Astrocyte of the spinal cord (primary cell): Measurements from ENCODE around the gene SCN2B.

Experiments used
- DNase-seq: peaks from one replicate; pipeline ENCODE4 v3.0.0; 2011; ENCODE audit warnings: low read depth, low spot score
- H3K4me3 ChIP-seq: 2 replicates; pipeline ENCODE4 v1.5.1; 2011; ENCODE audit warnings: low read depth, mild to moderate bottlenecking, low read length, moderate library complexity
- in situ Hi-C: cut with HindIII; loops from 2 replicates; pipeline ENCODE4 v1.10.0; 2017; ENCODE audit warnings: low sequenced_read_pairs
- TF ChIP-seq, protein P1 (sequence below): IDR thresholded peaks from 2 replicates; pipeline ENCODE4 v1.5.1; 2012; ENCODE audit warnings: low read depth, mild to moderate bottlenecking, low read length, inconsistent platforms

SCN2B gene

GRCh38 chr11:118164885-118165284, 11.6 kb downstream of the SCN2B start:
- TF ChIP-seq, protein P1, sequence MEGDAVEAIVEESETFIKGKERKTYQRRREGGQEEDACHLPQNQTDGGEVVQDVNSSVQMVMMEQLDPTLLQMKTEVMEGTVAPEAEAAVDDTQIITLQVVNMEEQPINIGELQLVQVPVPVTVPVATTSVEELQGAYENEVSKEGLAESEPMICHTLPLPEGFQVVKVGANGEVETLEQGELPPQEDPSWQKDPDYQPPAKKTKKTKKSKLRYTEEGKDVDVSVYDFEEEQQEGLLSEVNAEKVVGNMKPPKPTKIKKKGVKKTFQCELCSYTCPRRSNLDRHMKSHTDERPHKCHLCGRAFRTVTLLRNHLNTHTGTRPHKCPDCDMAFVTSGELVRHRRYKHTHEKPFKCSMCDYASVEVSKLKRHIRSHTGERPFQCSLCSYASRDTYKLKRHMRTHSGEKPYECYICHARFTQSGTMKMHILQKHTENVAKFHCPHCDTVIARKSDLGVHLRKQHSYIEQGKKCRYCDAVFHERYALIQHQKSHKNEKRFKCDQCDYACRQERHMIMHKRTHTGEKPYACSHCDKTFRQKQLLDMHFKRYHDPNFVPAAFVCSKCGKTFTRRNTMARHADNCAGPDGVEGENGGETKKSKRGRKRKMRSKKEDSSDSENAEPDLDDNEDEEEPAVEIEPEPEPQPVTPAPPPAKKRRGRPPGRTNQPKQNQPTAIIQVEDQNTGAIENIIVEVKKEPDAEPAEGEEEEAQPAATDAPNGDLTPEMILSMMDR: no peak
- no peak overlapping the region for H3K4me3 ChIP-seq
- in situ Hi-C loops: no loop called here
- no peak for DNase-seq

GRCh38 chr11:118163494-118163893, 12.9 kb downstream of the SCN2B start:
- no peak overlapping the region for H3K4me3 ChIP-seq
- DNase-seq: no peak
- in situ Hi-C loops: no loop called here
- TF ChIP-seq, protein P1: no peak

- no peak overlapping the region for H3K4me3 ChIP-seq
- in situ Hi-C loops: no loop called here
- DNase-seq: no peak
- TF ChIP-seq, protein P1: no peak
Observed at GRCh38 chr11:118162846-118163245, 13.6 kb downstream of the SCN2B start.

- H3K4me3 ChIP-seq: no peak overlapping the region
- in situ Hi-C loops: no loop called here
- TF ChIP-seq, protein P1: no peak
- DNase-seq: no peak
Observed at GRCh38 chr11:118161786-118162185, 14.7 kb downstream of the SCN2B start.

GRCh38 chr11:118157186-118157895, 19.1 kb downstream of the SCN2B start:
- no peak for DNase-seq
- in situ Hi-C loops: no loop called here
- TF ChIP-seq, protein P1: no peak
- H3K4me3 ChIP-seq: no peak overlapping the region

- DNase-seq: no peak
- TF ChIP-seq, protein P1: no peak
- in situ Hi-C loops: no loop called here
- H3K4me3 ChIP-seq: no peak overlapping the region
Observed at GRCh38 chr11:118156531-118157185, 19.8 kb downstream of the SCN2B start.
